WERI-Rb-1 (cell line): ENCODE results near the gene SETD7.

Experiments
- DNase-seq: peaks from one replicate; pipeline ENCODE4 v3.0.0-alpha.2; 2020
- H3K27ac ChIP-seq: fragments of 250-450 bp; sonication (Bioruptor Pico); 2 replicates; pipeline ENCODE4 v1.5.1; 2020; ENCODE audit warnings: mild to moderate bottlenecking, moderate library complexity
- H3K27me3 ChIP-seq: fragments of 250-450 bp; sonication (Bioruptor Pico); 2 replicates; pipeline ENCODE4 v1.5.1; 2021; ENCODE audit warnings: mild to moderate bottlenecking, low read depth, moderate library complexity; ENCODE audit not compliant: insufficient read depth, severe bottlenecking
- H3K36me3 ChIP-seq: fragments of 250-450 bp; sonication (Bioruptor Pico); 2 replicates; pipeline ENCODE4 v1.5.1; 2020; ENCODE audit warnings: mild to moderate bottlenecking, moderate library complexity
- H3K4me3 ChIP-seq: 2 replicates; pipeline ENCODE4 v1.5.1; 2011; ENCODE audit warnings: low read depth, mild to moderate bottlenecking, control low read depth, low read length
- H3K9me3 ChIP-seq: fragments of 250-450 bp; sonication (Bioruptor Pico); 2 replicates; pipeline ENCODE4 v1.5.1; 2021; ENCODE audit warnings: mild to moderate bottlenecking, moderate library complexity; ENCODE audit not compliant: severe bottlenecking
- CTCF ChIP-seq: IDR thresholded peaks from 2 replicates; pipeline ENCODE4 v1.5.1; 2011; ENCODE audit warnings: low read depth, mild to moderate bottlenecking, control low read depth, inconsistent platforms, low read length

SETD7 gene

GRCh38 chr4:139503622-139504166, 52.3 kb downstream of the SETD7 start:
- DNase-seq: no peak
- no peaks in the 10 kb centered on the region for H3K36me3 ChIP-seq
- no peak for TF ChIP-seq CTCF
- no peaks in the 10 kb centered on the region for H3K9me3 ChIP-seq
- H3K27ac ChIP-seq: no peak overlapping the region
- H3K4me3 ChIP-seq: no peak overlapping the region
- H3K27me3 ChIP-seq: no peaks in the 10 kb centered on the region

GRCh38 chr4:139501927-139502899, 53.8 kb downstream of the SETD7 start:
- no peak for TF ChIP-seq CTCF
- Histone ChIP-seq H3K27ac (no peak overlapping the region), H3K9me3 (no peaks in the 10 kb centered on the region), H3K27me3 (no peaks in the 10 kb centered on the region), H3K36me3 (no peaks in the 10 kb centered on the region), H3K4me3 (no peak overlapping the region)
- DNase-seq: no peak

- Histone ChIP-seq H3K4me3 (no peak overlapping the region), H3K9me3 (no peaks in the 10 kb centered on the region), H3K27me3 (no peaks in the 10 kb centered on the region), H3K27ac (no peak overlapping the region), H3K36me3 (no peaks in the 10 kb centered on the region)
- no peak for TF ChIP-seq CTCF
- no peak for DNase-seq
These were observed 54.5 kb downstream of the SETD7 start for GRCh38 chr4:139501527-139501926.

- Histone ChIP-seq H3K27ac (no peak overlapping the region), H3K27me3 (no peaks in the 10 kb centered on the region), H3K9me3 (no peaks in the 10 kb centered on the region), H3K36me3 (no peaks in the 10 kb centered on the region), H3K4me3 (no peak overlapping the region)
- TF ChIP-seq CTCF: no peak
- DNase-seq: no peak
These were observed 54.9 kb downstream of the SETD7 start for GRCh38 chr4:139501117-139501516.

GRCh38 chr4:139499186-139499585, 56.8 kb downstream of the SETD7 start:
- Histone ChIP-seq H3K36me3 (no peaks in the 10 kb centered on the region), H3K27ac (no peak overlapping the region), H3K27me3 (no peaks in the 10 kb centered on the region), H3K4me3 (no peak overlapping the region), H3K9me3 (no peaks in the 10 kb centered on the region)
- no peak for DNase-seq
- TF ChIP-seq CTCF: no peak
